NB4 (cell line): ENCODE results near the gene HSCB.

Experiments
- DNase-seq: peaks from one replicate; pipeline ENCODE4 v3.0.0; 2010; ENCODE audit warnings: low read depth
- H3K4me3 ChIP-seq: one replicate; pipeline ENCODE4 v1.5.1; 2011; ENCODE audit warnings: mild to moderate bottlenecking, low read depth, low read length, moderate library complexity
- MYC ChIP-seq: IDR thresholded peaks from 2 replicates; pipeline ENCODE4 v1.6.1; 2011; ENCODE audit warnings: low read depth, low read length
- POLR2A ChIP-seq: IDR thresholded peaks from 2 replicates; pipeline ENCODE4 v1.6.1; 2011; ENCODE audit warnings: mild to moderate bottlenecking; ENCODE audit not compliant: insufficient read length; ENCODE audit errors: extremely low read depth
- TF ChIP-seq, protein P1 (sequence below): IDR thresholded peaks from one replicate; pipeline ENCODE4 v1.5.1; 2012; ENCODE audit warnings: low read depth, low read length
- TF ChIP-seq, protein P2 (sequence below): IDR thresholded peaks from 2 replicates; pipeline ENCODE4 v1.6.1; 2011; ENCODE audit warnings: low read depth, low read length

Gene HSCB

DNA sequence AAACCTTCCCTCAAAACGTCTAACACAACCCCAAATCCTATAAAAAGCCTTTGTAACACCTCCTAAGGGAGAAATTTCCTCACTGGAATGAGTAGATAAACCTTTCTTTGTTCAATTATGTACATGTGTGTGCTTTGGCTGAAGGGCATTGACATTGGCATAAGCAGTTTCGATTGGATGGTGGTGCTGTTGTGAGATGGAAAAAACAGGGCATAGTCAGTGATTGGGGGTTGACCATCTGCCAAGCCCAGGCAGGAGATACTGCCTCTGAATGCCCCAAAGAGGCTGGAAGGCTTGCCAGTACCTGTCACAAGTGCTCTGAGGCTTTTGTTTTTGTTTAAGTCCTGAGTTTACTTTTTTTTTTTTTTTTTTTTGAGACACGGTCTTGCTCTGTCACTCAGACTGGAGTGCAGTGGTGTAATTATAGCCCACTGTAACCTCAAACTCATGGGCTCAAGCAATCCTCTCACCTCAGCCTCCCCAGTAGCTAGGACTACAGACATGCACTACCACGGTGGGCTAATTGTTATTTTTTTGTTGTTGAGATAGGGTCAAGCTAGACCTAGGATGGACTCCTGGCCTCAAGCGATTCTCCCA lies 29.5 kb downstream of the HSCB start:
- no peak overlapping the region for H3K4me3 ChIP-seq
- TF ChIP-seq, protein P1, sequence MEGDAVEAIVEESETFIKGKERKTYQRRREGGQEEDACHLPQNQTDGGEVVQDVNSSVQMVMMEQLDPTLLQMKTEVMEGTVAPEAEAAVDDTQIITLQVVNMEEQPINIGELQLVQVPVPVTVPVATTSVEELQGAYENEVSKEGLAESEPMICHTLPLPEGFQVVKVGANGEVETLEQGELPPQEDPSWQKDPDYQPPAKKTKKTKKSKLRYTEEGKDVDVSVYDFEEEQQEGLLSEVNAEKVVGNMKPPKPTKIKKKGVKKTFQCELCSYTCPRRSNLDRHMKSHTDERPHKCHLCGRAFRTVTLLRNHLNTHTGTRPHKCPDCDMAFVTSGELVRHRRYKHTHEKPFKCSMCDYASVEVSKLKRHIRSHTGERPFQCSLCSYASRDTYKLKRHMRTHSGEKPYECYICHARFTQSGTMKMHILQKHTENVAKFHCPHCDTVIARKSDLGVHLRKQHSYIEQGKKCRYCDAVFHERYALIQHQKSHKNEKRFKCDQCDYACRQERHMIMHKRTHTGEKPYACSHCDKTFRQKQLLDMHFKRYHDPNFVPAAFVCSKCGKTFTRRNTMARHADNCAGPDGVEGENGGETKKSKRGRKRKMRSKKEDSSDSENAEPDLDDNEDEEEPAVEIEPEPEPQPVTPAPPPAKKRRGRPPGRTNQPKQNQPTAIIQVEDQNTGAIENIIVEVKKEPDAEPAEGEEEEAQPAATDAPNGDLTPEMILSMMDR, result no peak
- TF ChIP-seq MYC (no peak), POLR2A (no peak)
- TF ChIP-seq, protein P2, sequence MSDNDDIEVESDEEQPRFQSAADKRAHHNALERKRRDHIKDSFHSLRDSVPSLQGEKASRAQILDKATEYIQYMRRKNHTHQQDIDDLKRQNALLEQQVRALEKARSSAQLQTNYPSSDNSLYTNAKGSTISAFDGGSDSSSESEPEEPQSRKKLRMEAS, result no peak
- DNase-seq, result no peak

DNA sequence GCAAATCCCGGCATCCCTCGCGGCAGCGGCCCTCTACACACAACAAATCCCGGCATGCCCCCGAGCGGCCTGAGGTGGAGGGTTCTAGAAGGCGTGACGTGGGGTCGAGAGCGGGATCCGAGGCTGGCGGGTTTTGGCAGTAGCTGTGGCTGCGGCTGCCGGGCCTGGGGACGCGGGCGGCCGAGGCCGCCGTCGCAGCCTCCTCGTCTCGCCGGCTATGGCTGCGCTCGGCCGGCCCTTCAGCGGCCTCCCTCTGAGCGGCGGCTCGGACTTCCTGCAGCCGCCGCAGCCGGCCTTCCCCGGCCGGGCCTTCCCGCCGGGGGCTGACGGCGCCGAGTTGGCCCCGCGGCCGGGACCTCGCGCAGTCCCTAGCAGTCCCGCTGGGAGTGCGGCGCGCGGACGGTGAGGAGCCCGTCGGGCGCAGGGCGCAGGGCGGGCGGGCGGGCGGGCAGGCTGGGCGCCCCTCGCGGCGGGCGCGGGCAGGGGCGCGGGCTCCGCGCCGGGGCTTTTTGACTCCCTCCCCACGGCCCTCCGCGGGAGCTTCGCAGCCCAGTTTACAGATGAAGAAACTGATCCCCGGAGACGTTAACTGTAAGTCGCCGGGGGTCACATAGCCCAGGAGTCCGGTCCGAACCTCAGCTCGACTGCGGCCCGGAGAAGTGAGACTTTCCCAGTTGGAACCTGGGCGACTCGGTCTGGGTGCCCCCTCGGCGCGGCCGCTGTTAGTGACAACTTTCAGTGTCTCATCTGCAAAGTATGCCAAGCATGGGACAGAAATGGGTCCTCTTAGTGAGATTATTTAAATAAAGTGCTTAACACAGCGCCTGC lies 31.0 kb downstream of the HSCB start, which contains the start of gene CCDC117:
Gene CCDC117, plus strand, starts transcription at position 63 of the 828 bp plus-strand sequence. Its CDS starts 155 bp downstream, at position 218.
- peak within 1 kb of the TSS; percentile 90 for H3K4me3 ChIP-seq
- DNase-seq, result peak; percentile 97
- TF ChIP-seq, protein P2, result peak; percentile 62; the same call in 1 of the 2 replicates
- TF ChIP-seq MYC (peak; percentile 68), POLR2A (peak; percentile 49)
- TF ChIP-seq, protein P1, result peak; percentile 16

DNA sequence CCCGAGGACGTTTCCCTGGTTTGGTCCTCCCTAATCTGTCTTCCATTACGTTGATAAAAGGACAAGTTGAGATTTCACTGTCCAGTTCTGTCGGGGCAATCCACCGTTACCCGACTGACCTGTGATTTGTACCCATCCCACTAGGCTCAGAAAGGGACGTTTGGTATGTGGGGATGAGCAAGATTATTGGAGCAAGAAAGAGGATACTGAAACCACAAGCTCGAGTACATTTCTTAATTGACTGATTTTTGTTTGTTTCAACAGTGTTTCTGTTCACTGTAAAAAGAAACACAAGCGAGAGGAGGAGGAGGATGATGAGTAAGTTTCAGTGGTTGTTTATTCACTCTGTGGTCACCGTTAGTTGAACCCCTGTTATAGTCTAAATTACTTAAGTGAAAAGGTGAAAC lies 31.6 kb downstream of the HSCB start:
- H3K4me3 ChIP-seq, result peak overlapping the region; percentile 90
- peak; percentile 44 for DNase-seq
- TF ChIP-seq POLR2A (no peak), MYC (no peak)
- TF ChIP-seq, protein P1, result no peak
- TF ChIP-seq, protein P2, result no peak

DNA sequence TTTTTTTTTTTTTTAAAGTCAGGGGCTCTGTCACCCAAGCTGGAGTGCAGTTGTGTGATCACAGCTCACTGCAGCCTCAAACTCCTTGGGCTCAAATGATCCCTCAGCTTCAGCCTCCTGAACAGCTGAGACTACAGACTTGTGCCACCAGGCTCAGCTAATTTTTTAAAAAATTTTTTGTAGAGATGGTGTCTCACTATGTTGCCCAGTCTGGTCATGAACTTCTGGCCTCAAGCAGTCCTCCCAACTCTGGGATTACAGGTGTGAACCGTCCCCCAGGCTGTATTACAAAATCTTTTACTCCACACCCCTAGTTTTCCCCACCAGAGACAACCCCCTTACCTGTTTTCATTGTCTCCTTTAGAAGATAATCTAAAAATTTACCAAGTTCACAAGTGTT lies 32.5 kb downstream of the HSCB start:
- DNase-seq, result no peak
- TF ChIP-seq, protein P2, result no peak
- TF ChIP-seq POLR2A (no peak), MYC (no peak)
- TF ChIP-seq, protein P1, result no peak
- no peak overlapping the region for H3K4me3 ChIP-seq

DNA sequence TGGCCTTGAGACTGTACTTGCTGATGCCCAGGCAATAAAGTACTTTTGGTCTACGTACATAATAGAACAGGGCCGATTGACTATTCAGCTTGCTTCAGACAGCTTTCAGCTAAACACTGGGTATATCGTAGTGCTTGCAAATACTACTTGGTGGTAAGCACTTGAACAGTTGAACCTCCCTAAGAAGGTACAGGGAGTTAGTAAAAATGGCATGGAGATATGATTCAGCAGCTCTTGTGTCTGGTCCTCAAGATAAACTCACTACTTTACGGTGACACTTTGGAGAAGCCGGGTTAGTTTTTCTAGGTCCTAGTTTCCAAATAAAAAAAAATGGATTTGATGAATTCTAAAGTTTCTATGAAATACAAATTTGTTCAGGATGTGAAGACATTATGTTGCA lies 38.0 kb downstream of the HSCB start:
- H3K4me3 ChIP-seq, result no peak overlapping the region
- no peak for DNase-seq
- TF ChIP-seq, protein P1, result no peak
- TF ChIP-seq, protein P2, result no peak
- TF ChIP-seq MYC (no peak), POLR2A (no peak)
